ENCODE results near the gene TTC21B. TPM values are rescaled to one million over a fixed set of nuclear protein-coding genes. Genes with fewer than 3 reads are reported as not detected.

The TTC21B gene
- polyA plus RNA-seq, 3 donors: 25.3 to 40.6 (median 33.3) TPM

DNA sequence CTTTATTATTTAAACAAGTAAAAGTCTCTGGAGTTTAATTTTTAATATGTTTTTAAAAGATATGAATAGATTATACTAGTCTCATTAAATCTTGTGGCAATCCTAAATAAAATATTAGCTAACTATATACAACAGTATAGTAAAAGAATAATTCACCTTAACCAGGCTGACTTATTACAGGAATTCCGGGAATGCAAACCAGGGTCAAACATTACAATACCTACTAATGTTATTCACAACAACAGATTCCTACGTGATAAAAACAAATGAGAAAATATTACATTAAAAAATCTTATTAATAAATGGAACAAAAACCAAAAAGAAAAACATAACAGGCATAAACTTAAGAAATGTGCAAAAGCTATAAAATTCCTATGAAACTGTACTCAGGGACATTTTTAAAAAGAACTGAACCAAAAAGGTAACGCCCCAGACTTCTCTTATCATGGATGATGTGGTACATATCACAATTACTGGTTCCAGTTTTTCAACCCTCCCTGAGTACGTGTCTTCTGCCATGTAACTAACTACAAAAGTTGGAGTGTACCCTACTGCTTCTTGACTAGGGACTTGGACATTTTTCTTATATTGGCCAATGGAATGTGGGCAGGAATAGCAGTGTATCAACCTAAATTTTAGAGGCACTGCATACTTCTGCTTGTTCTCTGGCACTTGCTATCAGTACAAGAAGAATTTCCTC, 20.2 kb downstream of the TTC21B start:
- DNase-seq: no peak

DNA sequence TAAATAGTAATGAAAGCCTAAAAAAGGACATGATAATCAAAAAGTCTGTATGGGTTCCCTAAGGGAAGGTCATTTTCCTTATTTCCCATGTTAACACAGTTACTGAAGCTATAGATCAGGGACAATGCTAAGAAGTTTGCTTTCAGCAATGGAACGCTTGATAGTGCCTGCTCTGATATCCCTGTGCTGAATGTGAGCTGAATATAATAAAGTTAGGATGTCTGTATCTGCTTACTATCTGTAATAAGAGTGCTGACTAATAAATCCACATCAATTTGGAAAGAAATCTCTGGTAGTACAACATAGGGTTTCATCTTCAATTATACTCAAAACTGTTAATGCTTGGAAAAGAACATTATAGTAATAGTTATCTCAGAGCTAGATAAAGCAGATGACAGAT, 25.8 kb downstream of the TTC21B start:
- DNase-seq: no peak

DNA sequence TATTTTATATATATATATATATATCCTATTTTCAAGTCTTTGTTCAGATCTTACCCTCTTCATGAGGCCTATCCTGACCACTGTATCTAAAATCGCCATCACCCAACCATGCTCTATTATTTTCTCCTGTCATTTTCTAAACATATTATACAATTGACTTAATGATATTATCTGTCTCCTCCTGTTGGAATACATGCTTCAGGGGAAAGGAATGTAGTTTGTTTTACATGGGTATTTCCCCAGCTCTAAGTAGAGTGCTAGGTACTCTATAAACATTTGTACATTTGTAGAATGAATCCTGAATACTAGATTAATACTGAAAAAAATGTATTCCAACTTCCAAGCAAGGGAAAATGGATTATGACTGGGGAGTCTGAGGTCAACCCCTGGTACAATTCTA, 26.2 kb downstream of the TTC21B start:
- no peak for DNase-seq

DNA sequence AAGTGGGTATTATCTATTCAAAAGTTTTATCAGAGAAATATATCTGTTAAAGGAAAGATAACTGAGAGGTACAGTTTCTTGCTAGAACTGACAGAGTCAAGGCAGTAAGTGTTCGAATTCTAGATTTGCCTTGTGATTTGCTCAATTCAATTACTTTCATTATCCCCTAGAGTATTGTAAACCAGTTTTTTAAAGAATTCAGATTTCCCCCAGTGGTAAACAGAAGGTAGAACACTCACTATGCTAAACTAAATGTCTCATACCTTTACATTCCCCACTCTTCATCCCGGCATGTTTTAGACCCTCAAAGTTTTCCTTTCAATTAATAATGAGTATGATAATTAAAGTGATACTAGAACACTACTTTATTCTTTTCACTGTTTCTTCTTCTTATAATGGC, 28.6 kb downstream of the TTC21B start:
- no peak for DNase-seq

DNA sequence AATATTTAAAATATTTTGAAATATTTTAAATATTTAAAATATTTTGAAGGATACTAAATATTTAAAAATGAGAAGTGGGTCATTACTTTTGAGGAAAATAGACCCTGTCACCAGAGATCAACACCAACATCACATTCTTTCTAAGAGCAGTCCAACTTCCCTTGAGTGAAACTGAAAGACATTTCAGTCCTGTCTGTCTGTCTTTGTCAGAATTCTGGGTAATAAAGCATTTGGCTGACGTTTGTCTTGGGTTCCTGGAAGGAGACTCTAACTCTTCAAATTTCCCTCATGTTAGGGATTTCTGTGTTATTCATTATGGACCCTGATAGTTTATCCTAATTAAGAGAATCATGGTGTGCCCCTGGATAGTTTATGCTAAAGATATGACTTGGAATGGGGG, 32.8 kb downstream of the TTC21B start:
- DNase-seq: no peak

DNA sequence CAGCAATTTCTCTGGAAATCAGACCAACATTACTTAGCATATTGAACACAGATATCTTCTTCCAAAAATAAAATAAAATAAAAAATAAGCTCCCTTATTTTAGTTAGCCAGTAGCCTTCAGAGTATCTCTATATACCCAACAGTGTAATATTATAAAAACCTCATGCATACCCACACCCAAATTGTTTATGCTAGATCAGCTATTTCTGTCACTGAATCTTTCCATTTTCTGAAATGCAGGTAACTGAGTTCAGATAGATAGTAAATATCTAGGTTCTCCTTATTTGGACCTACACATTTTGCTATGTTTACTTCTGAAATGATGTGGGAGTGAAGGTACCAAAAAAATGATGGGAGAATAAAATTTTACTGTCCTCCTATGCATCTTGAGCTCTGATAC, 39.9 kb downstream of the TTC21B start:
- DNase-seq: no peak

DNA sequence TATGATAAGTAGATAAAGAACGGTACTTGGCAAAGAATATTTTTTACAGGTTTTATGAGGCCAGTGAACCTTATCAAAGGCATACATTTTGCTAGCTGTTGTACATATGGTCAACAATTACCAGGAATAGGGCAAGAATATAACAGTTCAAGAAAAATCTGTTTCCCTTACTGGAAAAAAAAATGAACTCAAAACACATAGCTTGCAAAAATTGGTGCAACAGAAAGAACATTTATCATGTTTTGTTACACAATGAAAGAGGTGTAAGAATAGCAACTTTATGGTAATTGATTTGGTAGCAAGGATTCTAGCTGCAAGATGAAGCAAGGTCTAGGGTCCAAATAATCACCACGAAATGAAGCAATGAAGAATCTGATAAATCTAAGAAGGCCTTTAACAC, 41.6 kb downstream of the TTC21B start:
- DNase-seq: no peak

DNA sequence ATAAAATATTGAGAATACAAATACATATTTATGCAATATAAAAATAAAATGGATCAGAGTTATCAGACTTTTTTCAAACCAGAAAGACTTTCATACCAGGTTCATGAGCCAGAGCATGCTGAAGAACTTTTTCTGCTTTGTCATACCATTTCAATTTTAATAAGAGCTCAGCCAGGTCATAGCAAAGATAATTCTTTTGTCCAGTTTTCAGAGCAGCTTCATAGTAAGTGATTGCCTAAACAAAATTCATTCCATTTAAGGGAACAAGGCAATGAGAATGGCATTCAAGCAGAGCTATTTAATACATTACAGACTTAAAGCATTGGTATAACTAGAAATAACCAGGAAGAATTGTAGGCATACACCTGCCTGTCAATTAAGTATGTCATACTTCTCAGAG, 42.3 kb downstream of the TTC21B start:
- DNase-seq: no peak

DNA sequence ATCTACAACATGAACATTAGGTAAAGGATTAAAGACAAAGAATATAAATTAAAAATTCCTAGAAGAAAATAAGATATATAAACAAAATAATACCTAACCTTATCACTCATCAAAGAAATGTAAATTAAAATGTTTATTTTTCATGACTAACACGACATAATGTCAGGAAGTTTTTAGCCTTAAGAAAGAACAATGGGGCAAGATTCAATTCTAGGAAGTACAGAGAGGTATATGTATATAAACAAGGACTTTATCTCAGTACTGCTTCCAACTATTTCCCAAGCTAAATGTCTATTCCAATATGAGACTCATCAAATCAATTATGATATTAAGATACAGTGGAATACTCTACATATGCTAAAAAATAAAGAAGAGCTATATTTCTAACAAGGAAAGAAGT, 44.1 kb downstream of the TTC21B start:
- DNase-seq: no peak

DNA sequence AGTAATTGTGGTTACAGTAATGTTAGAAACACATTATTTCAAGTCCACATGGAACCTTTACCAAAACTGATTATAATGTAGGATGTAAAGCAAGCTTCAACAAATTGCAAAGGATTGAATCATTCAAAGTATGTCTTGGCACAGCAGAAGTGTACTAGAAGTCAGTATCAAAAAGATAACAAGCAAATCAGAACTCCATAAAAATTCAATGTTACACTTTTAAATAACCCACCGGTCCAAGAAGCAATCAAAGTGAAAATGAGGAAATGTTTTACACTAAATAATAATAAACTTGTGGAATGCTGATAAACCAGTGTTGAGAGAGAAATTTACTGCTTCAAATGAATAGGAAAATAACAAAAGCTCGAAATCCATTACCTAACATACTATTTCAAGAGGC, 47.7 kb downstream of the TTC21B start:
- no peak for DNase-seq

DNA sequence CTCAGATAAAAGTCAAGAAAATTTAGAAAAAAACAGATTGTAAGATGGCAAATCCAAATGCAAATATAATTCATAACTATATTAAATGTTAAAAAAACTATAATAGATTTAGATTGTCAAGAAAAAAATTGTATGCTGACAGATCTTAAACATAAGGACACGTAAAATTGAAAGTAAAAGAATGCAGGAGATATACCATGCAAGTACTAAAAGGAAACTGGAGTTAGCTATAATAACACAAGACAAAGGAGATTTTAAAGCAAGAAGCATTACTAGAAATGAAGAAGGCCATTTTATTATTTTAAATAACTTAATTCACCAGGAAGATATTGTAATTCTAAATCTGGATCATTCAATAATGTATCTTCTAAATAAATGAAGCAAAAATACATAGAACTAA, 48.3 kb downstream of the TTC21B start:
- DNase-seq: no peak

DNA sequence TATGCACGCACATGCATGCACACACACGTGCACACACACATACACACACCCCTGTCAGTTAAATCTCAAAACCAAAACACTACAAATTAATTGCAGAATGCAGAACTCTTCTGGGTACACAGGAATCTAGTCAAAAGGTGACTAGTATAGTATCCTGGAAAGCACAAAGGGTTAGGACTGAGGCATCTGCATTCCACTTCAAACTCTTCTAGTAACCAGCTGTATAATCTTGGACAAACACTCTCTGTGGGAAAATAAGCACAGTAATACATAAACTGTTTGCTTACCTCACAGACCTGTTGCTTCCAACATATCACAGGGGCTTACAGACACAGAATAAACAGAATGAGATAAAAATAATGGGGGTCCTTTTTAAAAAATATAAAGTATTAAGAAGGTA, 49.1 kb downstream of the TTC21B start:
- no peak for DNase-seq

DNA sequence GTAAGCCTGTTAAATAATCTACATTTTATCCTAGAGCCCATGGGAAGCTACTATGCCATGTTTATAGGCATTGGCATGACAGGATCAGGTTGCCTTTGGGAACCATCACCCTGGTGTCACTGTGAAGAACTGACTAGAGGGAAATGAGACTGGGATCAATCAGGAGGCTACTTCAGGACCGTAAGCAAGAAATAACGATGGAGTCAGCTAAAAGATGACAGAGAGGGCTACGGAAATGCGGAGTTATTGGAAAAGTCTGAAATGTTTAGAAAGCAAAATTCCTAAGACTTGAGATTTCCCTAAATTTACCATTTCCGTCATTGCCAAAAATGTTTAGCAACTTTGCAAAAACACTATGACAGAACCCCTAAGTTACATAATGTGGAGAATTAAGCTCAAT, 50.2 kb downstream of the TTC21B start:
- no peak for DNase-seq

DNA sequence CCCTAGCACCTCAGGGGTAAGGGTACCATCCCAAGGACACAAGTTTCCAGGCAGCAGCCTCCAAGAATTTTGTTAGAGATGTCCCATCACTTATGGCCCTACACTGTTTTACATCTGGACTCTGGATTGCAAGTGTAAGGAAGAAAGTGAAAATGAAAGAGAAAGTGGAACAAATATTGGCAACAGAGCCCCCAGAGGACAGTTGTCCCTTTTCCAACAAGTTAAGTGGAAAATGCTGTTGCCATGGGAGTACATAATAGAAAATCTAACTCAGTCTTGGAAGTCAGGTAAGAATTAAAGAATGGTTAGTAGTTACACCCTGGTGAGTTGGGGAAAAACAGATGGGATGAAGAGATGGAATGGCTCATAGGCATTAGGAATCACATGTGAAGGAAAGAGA, 50.6 kb downstream of the TTC21B start:
- DNase-seq: no peak

DNA sequence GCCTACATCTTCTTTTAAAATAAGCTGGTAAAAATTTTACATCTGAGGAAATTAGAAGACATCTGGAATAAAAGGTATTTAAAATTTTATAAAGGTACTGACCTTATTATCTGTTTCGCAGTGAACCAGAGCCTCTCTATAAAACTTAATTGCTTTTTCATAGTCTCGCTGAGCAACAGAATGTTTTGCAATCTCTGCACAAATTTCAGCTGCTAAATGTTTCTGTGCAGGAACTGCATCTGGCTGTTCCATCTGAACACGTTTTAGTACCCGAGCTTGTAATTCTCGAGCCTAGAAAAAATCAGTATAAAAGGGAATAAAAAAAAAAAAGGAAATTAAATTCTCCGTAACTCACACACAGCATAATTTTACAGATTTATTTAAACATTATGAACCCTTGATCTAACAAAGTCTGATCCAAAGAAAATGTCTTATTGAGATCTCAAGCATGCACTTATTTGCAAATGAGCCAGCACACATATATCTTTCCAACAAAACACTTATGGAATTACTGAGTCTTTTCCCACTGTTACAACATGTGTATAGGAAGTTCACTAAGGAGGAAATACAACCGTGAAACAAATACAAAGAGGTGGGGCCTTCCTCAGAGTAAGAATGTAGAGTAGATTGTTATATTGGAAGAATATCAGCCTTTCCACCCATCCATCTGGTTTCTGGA, 51.8 kb downstream of the TTC21B start:
- DNase-seq: peak; percentile 29

DNA sequence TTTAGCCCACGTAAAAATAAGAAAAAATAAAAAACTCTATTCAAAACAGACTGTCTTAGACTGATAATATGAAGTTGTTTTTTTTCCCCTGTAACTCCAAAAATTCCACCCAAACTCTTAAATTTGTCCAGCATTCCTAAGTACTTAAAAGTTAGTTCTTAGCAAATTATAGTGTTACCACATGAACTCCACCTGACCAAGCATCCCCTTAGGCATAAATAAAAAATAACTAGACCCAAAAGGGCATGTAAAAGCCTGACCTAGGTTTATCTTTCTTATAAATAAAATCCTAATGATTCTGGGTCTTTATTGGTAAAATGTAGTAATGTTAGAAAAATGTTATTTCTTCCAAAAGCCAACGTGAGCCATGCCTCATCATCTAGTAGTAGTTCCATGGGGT, 54.3 kb downstream of the TTC21B start:
- no peak for DNase-seq

DNA sequence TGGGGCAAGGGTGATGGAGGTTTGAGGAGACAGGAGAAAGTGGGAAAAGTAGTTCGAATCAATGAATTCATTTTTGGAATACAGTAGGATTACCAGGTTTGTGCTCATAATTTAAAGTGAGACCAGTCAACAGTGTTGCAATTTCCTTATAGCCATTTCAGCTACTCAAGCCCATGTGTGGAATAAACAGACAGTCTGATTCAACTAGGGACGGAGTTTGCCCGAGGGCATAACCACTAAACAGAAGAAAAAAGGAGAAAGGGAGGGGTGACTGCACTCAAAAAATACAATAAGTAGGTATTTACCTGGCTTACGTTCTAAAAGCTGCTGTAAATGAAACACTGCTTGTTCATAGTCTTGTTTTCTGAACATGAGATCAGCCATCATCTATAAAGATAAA, 55.2 kb downstream of the TTC21B start:
- DNase-seq: no peak

DNA sequence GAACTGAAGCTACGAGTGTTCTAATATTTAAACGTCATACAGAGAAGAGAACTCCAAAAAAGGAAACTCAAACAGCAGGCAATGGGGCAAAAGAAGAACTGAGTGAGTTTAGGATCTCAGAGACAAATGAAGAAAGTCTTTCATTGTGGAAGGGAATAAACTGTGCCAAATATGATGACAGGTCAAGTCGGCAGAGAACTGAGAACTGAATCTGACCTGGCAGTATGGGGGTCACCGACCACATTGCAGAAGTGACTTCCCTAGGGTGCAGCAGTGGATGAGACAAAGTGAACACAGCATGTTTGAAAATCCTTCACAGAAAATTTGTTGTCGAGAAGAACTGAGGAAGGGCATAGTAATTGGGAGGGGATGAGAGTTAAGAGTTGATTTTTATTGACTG, 55.9 kb downstream of the TTC21B start:
- DNase-seq: no peak

DNA sequence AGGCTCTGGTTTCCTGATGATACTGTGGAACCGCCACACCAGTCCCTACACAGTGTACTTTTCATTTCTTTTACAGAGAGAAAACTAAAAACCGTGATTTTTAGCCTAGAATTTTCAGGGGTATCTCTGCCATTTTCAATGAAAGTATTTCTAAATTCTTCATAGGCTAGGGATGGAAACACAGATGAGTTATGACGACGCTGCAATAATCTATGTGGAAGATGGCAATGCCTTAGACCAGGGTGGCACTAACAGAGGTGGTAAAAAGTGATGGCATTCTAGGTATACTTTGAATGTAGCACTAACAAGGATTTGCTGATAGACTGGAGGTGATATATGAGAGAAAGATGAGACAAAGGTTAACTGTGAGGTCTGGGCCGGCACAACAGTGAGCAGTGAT, 56.5 kb downstream of the TTC21B start:
- DNase-seq: no peak

DNA sequence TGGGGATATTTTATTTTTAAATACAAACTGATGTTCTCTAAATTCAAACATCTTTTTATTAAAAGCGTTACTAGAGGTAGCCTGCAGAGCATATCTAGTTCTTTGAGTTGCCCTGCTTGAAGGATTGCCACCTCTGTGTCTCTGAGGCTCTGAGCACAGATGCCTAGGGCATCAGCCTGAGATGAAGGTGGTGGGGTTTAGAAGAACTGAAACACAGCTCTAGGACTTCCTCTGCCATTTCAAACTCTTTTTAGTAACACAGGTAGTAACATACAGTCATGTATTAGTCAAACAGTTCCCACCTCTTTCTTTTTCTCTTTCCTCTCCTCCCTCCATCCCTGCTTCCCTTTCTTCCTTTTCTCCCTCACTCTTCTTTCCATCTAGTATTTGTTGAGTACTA, 57.6 kb downstream of the TTC21B start:
- DNase-seq: no peak

DNA sequence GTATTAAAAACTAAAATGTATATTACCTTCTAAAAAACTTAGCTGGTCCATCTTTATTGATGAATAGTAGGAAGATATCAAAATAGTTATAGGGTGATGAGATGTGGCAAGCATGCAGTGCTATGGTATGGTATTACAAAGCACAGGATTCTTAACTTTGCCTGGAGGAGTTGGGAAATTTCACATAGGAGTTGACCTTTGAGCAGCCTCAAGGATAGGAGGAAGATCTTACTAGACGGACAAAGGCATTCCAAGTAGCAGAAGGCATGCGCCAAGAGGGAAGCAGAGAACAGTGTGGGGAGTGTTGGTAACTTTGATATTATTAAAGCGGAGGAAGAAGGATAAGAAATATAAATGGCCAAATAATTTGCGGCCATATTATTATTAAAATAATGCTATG, 60.0 kb downstream of the TTC21B start:
- DNase-seq: no peak

DNA sequence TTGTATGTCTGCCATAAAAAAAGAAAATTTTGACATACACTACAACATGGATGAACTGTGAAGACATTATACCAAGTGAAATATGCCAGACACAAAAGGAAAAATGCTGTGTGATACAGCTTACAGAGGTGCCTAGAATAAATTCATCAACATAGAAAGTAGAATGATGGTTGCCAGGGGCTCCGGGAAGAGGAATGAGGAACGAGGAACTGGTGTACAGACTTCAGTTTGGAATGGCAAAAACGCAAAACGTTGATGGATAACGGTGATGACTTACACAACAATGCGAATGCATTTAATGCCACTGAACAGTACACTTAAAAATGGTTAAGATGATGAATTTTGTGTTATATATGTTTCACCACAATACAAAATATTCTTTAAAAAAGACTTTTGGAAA, 61.0 kb downstream of the TTC21B start:
- no peak for DNase-seq

DNA sequence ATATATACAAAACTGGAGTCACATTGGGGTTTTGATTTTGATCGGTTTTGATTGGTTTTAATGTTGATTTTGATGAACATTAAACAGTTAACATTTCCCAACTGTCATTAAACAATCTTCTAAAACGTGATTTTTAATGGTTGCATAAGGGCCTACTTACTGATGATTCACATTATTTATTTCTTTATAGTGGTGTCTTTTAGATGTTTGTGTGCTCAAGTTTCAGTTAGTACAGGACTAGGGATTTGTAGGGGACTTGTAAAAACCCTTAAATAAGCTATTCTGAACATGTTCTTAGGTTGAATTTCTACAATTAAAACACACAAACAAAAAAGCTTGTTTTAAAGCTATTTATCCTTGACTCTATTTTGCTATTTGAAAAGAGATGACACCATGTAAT, 61.6 kb downstream of the TTC21B start:
- no peak for DNase-seq

DNA sequence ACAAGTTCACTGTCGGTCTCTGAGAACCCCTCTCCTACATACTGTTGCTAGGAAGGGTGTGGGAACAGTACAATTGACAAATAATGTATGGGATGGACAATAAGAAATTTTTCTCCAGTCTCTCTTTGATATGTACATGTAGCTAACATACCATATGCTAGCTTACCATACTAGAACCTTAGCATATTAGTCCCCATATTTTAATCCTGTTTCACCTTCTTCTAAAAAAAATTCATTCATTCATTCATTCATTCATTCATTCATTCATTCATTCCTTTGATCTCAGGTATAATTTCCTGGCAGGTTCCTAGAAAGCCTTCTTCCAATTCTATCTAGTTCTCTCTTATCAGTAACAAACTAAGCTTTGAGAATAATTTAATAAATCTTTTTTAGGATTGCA, 62.2 kb downstream of the TTC21B start:
- DNase-seq: no peak
